ENCODE measurements around the gene NPW. TPM values are rescaled to one million over a fixed set of nuclear protein-coding genes. Genes with fewer than 3 reads are reported as not detected.

NPW gene
- total RNA-seq, 1 experiment from 2014 or later: 7.1 TPM

DNA sequence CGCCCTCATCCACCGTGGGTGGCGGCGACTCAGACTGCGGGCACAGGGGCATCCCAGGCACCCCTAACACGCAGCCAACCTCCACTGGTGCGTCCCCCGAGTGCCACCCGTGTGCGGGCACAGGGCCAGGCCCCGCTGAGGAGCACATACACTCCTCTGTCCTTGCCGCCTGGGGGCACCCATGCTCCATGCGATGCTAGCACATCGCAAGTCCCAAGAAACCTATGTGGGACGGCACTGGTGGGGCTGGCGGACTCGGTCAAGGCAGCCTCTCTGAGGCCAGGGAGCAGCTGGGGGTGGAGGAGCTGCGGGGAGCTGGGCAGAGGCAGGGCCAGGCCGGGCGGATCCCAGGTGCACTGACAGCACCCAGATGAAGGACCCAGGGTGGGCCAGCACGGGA lies 13.9 kb upstream of the NPW start:
- H4K20me1 ChIP-seq (ENCODE audit: control insufficient read depth, insufficient read depth, insufficient read length): no peaks in the 10 kb centered on the region
- peak; percentile 70 for DNase-seq
- H2BK5ac ChIP-seq (ENCODE audit: insufficient read length, low read length): no peak overlapping the region
- H2BK12ac ChIP-seq (ENCODE audit: insufficient read length, low read depth, low read length): no peak overlapping the region
- H4K5ac ChIP-seq (ENCODE audit: insufficient read length, low read depth, low read length): no peak overlapping the region
- H3K4me1 Mint-ChIP-seq: peaks cover 22 to 36% of the 10 kb centered on the region in 2 experiments
- H2AFZ ChIP-seq (ENCODE audit: low read length): no peak overlapping the region
- H3K18ac ChIP-seq (ENCODE audit: insufficient read length, low read depth, low read length): no peak overlapping the region
- no peak overlapping the region for H3K23ac ChIP-seq (ENCODE audit: insufficient read length, low read depth, low read length)
- no peak overlapping the region for H3K4me2 ChIP-seq (ENCODE audit: insufficient read depth, insufficient read length, low read length)
- H3T11ph ChIP-seq (ENCODE audit: low read length): no peak overlapping the region
- H3K14ac ChIP-seq (ENCODE audit: insufficient read depth, low read length): no peak overlapping the region
- no peak overlapping the region for H4K91ac ChIP-seq (ENCODE audit: insufficient read length, low read depth, low read length)
- WGBS (ENCODE audit: extremely low coverage, insufficient read length, low lambda C conversion rate): no CpG with 5 or more reads among the region's 21 CpGs
- H3K56ac ChIP-seq (ENCODE audit: insufficient read length, low read depth, low read length): no peak overlapping the region
- peak overlapping the region in 1 of 2 experiments; percentile 48; a peak in 1 of 5 replicates for H3K4me3 Mint-ChIP-seq
- no peak overlapping the region for H3K27ac ChIP-seq (ENCODE audit: insufficient read length, low read depth, low read length)
- H3K9ac ChIP-seq (ENCODE audit: extremely low read depth, insufficient read length, low read length): no peak overlapping the region
- H3K27ac Mint-ChIP-seq: no peak overlapping the region; a peak in 1 of 7 replicates
- no peaks in the 10 kb centered on the region; a peak in 1 of 5 replicates for H3K9me3 Mint-ChIP-seq
- H3K23me2 ChIP-seq (ENCODE audit: insufficient read length, low read depth, low read length, poor library complexity, severe bottlenecking): peaks cover 11% of the 10 kb centered on the region
- H3K4me1 ChIP-seq (ENCODE audit: insufficient read depth, low read length): peaks cover 6% of the 10 kb centered on the region; the same call in 1 of the 2 replicates
- TF ChIP-seq, protein P1, sequence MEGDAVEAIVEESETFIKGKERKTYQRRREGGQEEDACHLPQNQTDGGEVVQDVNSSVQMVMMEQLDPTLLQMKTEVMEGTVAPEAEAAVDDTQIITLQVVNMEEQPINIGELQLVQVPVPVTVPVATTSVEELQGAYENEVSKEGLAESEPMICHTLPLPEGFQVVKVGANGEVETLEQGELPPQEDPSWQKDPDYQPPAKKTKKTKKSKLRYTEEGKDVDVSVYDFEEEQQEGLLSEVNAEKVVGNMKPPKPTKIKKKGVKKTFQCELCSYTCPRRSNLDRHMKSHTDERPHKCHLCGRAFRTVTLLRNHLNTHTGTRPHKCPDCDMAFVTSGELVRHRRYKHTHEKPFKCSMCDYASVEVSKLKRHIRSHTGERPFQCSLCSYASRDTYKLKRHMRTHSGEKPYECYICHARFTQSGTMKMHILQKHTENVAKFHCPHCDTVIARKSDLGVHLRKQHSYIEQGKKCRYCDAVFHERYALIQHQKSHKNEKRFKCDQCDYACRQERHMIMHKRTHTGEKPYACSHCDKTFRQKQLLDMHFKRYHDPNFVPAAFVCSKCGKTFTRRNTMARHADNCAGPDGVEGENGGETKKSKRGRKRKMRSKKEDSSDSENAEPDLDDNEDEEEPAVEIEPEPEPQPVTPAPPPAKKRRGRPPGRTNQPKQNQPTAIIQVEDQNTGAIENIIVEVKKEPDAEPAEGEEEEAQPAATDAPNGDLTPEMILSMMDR (conservative IDR thresholded peaks at IDR 0.05): peak; percentile 44
- peaks cover 24% of the 10 kb centered on the region for H3K79me1 ChIP-seq (ENCODE audit: insufficient read depth, low read depth, low read length, poor library complexity, severe bottlenecking)
- H3K27me3 ChIP-seq (ENCODE audit: insufficient read depth, low read length): no peaks in the 10 kb centered on the region
- no peak overlapping the region for H2BK20ac ChIP-seq (ENCODE audit: low read depth, low read length, poor library complexity, severe bottlenecking)
- H3K4ac ChIP-seq (ENCODE audit: low read depth, low read length): no peak overlapping the region
- H3K36me3 Mint-ChIP-seq (ENCODE audit: insufficient read depth in 1 of 3, low read depth in 3 of 3): peaks cover 18 to 33% (median 31%) of the 10 kb centered on the region in 3 experiments
- no peak overlapping the region for H2BK15ac ChIP-seq (ENCODE audit: low read depth, low read length)
- peaks cover 26% of the 10 kb centered on the region; the same call in 1 of the 2 replicates for H3K79me2 ChIP-seq (ENCODE audit: insufficient read depth, low read length)
- H4K8ac ChIP-seq (replicated peaks; ENCODE audit: insufficient read length, low read depth, low read length): no peak overlapping the region
- no peak overlapping the region for H2BK120ac ChIP-seq (ENCODE audit: low read depth, low read length, poor library complexity, severe bottlenecking)
- H2AK5ac ChIP-seq (ENCODE audit: insufficient read length, low read length): no peak overlapping the region
- no peaks in the 10 kb centered on the region; the same call in 1 of the 2 replicates for H3K27me3 Mint-ChIP-seq (ENCODE audit: low read depth)
- H3K9me3 ChIP-seq (ENCODE audit: control insufficient read depth, low read depth, low read length): no peaks in the 10 kb centered on the region

Data from H9 (cell line).